Middle frontal gyrus (tissue), 1 donor: ENCODE measurements around the gene LILRA6.
"Not testable (repeated sequence)": the region's sequence is repeated elsewhere in the genome, so short reads cannot be mapped to it uniquely, and the experiment has no call there.

ENCODE experiments used
- DNase-seq: peaks from one replicate; pipeline ENCODE4 v3.0.0-alpha.2; 2015; ENCODE audit warnings: low spot score; ENCODE audit errors: extremely low spot score

The LILRA6 gene

DNA sequence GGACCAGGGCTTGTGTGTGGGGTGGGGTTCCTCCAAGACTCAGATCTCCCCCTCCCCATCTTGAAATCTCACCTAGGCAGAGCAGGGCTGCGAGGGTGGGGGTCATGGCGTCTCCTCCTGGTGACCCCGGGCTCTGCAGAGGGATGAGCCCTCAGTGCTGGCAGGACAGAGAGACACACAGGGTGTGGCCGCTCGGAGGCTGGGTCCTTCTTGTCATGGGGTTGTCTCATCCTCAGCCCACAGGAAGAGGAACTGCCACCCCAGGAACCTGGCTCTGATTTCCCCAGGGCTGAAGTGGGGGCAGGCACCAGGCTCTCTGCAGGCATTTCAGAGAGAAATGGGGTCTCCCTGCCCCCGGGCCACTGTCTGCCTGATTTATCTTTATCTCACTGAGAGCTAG is at the start of gene LILRA6:
TSS of gene LILRA6 (minus strand) at position 145 of the 400 bp plus-strand sequence.
- DNase-seq: not testable (repeated sequence)

DNA sequence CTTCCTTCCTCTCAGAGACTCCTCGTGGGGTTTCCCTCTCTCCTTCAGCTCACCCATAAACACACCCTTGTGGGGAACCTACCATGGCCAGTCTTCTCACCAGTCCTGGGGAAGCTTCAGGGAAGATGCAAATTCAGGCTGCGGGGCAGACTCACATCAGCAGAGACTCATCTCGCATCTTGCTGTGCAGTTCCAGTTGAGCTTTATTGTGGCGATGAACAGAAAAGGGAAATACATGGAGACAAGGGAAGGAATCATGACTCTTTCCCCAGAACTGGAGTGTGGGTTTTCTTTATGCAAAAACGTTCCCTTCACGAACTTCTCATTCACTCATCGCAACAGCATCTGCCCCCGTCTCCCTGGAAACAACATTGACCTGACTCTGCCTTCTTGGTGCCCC is 46.6 kb upstream of the LILRA6 start:
- DNase-seq: not testable (repeated sequence)

DNA sequence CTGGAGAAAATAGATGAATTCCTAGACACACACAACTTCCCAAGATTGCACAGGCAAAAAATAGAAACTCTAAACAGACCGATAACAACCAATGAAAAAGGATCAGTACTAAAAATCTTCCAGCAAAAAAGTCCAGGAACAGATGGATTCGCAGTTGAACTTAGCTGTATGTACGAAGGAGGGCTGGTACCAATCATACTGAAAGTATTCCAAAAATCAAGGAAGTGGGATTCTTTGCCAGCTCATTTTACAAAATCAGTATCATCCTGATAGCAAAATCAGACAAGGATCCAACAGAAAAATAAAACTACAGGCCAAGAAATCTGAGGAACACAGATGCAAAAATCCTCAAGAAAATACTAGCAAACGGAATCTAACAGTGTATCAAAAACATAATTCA is 44.9 kb upstream of the LILRA6 start:
- DNase-seq: no peak

DNA sequence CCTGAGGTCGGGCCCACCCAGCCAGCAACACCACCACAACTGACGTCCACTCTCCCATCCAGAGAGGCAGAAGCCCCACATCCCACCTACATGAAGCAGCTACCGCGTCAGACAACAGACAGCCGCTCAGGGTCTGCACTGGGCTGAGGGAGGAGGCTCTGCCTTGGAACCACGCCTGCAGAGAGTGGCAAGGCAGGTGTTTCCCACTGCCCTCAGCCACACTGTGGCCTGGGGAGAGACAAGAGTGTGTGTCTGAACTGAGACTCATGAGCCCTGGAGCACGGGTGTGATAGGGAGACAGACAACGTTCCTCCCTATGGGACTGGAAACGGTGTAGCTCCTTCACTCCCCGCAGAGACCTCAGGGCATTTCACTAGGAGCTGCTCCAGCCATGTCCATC is 43.7 kb upstream of the LILRA6 start:
- not testable (repeated sequence) for DNase-seq

DNA sequence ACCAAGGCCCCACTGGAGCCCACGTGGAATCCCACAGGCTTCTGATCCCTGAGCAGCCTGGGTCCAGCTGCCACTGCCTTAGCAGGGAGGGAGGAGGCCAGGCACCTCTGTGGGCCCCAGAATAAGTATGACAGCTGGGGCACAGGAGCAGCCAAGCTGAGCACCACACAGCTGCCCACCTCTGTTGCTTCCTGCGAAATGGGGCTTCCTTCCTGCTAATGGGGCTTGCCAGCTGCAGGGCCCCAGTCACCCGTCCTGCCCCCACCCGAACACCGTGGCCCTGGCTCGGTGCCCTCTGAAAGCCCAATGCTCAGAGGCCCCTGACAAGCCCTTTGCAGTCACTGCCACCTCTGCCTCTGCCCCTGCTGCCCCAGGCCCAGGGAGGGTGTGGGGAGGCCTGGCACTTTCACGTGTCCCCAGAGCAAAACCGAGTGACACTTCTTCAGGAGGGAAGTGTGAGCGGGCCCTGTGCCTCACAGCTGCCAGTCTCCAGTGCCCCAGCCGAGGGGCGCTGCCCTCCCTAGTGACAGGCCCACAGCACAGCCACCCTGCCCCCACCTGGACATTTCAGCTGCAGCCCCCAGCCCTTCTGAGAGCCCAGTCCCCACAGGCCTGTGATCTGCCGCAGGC is 43.0 kb upstream of the LILRA6 start:
- DNase-seq: not testable (repeated sequence)

DNA sequence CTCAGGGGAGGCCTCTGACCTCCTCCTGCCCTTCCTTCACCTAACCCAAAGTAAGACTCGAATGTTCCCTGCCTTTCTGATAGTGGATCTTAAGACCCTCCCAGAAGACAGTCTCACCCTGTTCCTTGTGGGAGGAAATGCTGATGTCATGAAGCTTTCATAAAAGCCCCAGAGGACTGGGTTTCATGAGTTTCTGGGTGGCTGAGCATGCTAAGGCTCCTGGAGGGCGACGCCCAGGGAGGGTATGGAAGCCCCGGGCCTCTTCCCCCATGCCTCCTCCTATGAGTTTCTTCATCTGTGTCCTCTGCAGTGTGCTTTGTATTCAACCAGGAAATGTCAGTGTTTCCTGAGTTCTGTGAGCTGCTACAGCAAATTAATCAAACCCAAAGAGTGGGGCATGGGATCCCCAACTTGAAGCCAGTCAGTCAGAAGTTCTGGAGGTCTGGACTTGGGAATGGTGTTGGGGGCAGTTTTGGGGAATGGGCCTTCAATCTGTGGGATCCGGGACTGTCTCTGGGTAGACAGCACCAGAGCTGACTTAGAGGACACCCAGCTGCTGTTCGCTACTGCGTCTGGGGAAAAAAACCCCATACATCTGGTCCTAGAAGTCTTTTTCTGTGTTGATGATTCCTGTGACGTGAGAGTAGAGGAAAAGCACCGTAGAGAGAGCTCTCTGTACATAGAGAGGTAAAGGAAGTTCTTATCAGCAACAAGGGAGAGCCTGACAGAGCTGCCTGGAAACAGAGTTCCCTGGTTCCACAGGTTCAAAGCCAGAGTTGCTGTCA is 40.3 kb upstream of the LILRA6 start:
- DNase-seq: no peak

DNA sequence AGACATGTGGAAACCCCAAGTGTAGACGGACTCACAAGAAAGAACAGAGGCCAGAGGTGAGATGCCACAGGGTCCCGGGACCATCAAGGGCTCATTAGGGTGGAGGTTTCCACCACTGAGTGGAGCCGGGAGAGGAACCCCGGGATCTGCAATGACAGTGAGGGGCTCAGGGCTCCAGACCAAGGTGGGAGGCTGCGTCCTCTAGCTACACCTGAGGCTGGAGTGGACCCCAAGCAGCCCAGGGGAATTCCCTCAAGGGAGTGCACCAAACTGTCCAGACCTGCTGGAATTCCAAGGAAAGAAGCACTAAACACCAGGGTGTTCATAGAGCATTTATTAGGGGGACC is 39.1 kb upstream of the LILRA6 start:
- DNase-seq: not testable (repeated sequence)

DNA sequence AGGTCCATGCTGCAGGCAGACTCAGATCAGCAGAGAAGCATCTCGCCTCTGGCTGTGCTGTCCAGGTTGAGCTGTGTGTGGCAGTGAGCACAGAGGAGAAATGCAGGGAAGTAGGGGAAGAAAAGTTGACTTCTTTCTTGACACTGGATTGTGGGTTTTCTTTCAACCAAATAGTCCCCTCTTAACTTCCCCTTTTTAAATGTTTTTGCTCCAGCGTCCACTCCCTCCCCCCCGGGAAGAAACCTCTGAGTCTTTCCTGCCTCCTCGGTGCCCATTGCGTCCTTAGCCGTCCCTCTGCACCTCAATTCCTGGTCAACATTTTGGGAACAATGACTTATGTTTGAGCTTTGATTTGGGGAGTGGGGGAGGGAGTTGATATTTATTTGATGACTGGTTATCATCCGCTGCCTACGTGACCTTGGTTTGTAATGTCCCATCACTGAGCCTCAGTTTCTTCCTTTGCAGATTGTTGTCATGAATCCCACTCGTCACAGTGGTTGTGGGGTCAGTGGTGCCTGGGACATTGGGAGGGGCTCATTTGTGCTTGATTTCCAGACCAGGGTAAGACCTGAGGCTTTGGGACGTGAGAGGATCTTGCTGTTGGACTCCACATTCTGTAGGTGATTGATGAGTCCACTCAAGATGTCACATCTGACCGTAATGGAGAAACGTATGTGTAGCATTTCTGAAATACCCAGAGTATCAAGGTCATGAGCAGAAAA is 38.6 kb upstream of the LILRA6 start, which contains the start of gene LILRB2:
TSS of gene LILRB2 (minus strand) at position 104 of the 722 bp plus-strand sequence. CDS start 614 bp downstream, outside the sequence.
- DNase-seq: no peak

DNA sequence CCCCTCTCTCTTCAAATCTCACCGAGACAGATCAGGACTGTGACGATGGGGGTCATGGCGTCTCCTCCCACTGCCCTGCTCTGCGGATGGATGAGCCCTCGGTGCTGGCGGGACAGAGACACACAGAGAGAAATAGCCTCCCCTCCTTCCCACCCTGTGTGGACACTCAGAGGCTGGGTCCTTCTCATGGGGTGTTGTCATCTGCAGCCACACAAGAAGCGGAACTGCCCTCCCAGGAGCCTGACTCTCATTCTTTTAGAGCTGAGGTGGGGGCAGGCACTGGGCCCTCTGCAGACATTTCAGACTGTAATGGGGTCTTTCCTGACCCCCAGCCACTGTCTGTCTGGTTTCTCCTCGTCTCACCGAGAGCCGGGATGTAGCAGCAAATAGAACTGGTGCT is 37.9 kb upstream of the LILRA6 start:
- DNase-seq: not testable (repeated sequence)

DNA sequence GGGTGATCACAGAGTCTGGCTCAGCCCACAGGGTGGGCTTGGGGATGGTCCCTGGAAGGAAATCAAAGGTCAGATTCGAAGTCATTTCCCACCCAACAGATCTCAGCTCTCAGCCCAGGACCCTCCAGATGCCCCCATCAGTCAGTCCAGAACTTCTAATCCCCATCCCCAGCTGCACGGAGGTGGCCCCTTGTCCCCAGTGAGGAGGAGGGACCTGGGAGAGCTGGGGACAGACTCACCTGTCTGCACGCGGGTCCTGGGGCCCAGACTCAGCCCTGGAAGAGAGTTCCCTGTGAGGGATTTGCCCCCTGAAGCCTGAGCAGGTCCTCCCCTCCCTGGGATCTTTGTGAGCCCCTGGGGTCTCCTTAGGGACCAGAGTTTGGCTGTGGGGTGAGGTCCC is 37.4 kb upstream of the LILRA6 start:
- not testable (repeated sequence) for DNase-seq

DNA sequence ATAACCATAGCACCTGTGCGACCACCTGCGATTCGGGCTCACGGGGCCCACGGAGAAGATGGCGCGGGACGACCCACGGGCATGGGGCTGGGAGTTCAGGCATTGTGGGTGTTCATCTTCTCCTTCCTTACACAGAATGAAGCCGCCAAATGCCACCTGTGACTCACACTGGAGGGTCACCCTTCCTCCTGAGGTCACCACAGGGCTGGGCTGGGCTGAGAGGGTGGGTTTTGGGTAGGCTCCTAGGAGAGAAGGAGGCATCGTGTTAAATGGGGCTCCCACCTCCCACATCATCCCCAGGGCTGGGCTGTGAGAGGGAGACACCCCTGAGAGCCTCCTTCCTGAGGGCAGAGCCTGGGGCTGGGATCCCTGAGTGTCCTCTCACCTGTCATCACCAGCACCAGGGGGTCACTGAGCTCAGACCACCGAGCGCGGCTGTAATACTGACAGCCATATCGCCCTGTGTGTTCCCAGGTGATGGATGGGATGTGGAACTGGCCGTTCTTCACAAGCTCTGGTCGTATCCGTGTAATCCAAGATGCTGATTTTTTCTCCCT is 36.9 kb upstream of the LILRA6 start:
- no peak for DNase-seq

DNA sequence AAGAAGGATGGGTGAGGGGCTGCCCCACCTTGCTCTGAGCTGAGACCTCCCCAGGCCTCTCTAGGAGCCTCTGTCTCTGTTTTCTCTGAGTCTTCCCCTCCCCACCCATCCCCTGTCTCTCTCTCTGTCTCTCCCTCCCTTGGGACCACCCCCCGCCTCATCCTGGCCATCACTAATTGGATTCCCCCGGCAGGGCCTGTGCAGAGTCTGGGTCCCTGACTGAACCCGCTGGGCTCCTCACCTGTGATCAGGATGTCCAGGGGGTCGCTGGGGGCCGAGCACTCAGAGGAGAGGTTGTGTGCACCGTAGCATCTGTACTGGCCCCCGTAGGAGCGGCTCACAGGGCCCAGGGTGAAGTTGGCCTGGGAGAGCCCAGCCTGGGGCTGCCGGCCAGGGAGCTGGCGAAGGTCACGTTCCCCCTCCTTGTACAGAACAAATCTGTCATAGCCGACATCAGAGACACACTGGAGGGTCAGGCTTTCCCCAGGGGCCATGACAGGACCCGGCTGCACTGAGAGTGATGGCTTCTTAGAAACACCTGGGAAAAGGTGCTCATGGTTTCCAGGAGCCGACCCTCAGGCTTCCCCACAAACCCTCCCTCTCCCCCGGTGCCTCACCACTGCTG is 36.1 kb upstream of the LILRA6 start:
- not testable (repeated sequence) for DNase-seq

DNA sequence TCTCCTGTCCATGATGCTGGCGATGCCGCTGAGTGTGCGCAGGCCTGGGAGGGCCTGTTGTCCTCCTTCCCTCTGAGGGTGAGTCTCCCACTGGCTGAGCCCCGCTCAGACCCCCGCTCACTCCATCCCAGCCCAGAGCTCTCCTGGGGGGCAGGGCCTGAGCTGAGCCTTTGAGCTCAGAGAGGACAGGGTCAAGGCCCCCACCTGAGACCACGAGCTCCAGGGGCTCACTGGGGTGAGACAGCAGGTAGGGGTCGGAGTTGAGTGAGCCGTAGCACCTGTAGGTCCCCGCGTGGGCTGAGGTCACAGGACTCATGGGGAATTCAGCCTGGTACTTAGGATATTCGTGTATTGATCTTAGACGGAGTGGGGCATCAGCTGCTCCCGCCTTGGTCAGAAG is 35.5 kb upstream of the LILRA6 start:
- not testable (repeated sequence) for DNase-seq

DNA sequence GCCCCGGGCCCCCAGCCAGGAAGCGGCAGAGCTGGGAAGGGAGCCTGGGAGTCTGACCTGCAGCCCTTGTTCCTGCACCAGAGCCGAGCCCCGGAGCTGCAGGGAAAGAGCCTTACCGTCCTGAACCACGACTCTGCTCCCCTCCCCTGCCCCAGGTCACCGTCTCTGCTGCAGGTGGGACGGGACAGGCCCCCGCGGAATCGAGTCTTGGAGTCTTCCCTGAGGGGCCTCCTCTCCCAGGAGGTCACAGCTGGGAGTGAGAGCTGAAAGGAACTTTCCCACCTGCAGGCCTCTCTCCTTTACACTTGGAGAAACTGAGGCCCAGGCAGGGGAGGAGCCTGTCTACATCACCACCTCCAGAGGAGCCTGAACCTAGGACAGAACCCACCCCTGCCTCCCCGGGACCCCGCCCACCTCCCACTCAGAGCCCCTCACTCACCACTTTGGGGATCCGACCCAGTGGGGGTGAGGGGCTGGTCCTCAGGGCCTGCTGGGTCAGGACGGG is 34.6 kb upstream of the LILRA6 start:
- DNase-seq: not testable (repeated sequence)

DNA sequence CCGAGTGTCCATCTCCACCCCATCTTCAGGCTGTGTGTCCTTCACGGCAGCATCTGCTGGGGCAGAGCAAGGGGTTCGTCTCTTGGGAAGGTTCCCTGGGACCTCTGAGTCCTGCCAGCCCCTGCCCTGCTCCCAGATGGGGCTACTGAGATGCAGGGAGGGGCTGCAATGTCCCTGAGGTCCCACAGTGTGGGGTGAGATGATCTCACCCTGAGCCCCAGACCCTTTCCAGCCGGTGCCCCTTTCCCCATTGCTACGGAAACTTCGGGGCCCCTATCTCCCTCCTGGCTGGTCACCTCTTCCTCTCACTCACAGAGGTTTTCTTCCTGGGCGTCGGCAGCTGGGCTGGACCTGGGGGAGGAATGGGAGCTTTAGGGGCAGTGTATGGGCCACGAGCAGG is 33.4 kb upstream of the LILRA6 start:
- DNase-seq: no peak

DNA sequence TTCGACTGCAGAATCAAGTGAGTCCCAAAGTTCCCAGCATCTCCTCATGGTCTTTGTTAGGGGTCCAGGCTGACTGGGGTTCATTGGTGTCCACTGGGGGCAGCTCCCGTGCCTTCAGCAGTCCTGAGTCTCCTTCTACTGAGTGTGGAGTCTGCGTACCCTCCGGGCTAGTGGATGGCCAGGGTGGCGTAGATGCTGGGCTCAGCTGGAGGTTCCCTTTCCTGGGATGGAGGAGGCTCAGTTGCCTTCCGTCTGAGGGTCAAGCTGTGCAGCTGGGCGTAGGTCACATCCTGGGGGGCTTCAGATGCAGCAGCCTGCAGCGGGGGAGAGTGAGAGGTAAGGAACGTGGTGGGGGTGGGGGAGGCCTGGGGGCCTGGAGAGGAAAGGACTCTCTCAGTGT is 31.9 kb upstream of the LILRA6 start:
- DNase-seq: not testable (repeated sequence)

DNA sequence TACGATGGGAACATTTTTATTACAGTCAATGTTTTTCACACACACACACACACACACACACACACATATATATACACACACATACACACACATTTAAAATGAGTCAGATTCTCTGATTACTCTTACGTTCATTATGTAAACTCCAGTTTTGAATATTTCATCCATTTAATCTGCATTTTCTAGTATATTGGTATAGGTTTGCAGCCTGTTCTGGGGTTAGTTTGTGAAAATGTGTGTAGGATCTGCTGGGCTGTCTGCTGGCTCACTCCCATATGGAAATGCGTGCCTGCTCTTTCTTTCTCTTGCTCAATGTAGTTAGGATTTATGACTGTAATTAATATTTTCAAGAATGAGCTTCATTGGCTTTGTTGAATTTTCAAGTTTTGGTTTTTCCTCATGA is 31.2 kb upstream of the LILRA6 start:
- no peak for DNase-seq

DNA sequence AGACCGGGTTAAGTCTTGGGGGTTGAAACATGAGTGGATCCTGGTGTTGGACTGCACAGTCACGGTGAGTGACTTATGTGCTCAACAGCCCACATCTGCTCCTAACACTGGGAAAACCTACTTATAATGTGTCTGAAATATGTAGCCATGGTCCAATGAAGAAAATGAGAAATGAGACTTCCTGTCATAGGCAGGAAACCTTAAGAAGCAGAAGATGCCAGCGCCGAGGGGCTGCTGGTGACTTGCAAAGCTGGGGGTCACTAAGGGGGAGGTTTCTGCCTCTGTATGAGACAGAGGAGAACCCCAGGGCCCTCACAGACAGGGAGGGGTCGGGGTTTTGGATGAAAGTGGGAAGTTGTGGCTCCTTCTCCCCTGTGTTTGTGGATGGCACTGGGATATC is 29.6 kb upstream of the LILRA6 start:
- DNase-seq: not testable (repeated sequence)

DNA sequence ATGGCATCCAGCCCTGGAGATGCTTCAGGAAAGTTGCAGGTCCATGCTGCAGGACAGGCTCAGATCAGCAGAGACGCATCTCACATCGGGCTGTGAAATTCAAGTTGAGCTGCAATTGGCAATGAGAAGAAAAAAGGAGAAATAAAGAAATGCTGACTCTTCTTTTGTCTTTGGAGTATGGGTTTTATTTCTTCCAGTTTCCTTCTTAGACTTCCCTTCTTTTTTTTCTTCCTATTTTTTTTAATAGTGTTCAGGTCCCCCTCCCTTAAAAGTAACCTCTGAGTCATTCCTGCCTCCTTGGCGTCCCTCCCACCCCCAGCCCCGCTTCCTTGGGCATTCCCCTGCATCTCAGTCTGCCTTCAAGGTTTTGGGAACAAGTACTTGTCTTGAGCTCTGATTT is 29.0 kb upstream of the LILRA6 start:
- not testable (repeated sequence) for DNase-seq

DNA sequence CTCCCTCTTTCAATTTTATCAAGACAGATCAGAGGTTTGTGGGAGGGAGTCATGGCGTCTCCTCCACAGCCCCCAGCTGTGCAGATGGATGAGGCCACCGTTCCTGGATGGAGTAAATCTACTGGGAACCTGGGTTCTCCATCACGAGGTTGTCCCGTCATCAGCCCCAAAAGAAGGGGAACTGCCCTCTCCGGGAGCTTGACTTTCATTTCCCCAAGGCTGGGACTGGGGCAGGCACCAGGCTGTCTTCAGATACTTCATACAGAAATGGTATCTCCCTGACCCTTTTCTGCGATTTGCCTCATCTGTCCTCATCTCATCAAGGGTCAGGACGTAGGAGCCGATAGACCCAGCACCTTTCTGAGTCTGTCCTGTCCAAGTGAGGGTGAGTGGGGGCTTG is 28.5 kb upstream of the LILRA6 start:
- DNase-seq: no peak

DNA sequence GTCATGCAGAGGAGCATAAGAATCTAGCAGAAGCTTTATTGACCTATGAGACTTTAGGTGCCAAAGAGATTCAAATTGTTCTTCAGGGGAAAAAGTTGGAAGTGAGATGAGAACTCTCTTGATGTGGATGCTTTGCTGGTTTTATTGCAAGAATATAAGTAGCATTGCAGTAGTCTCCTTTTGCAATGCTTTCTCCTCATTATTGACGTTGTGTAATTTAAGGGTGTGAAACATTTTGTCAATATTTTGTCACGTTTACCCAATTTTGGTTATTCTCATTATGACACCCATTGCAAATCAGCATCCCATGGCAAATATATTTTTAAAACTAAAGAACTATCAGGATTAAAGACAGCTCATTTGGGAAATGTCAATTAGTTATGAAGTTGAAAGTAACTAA is 26.3 kb upstream of the LILRA6 start:
- DNase-seq: no peak
